Endothelial cell of umbilical vein (primary cell): ENCODE data around the gene PRRT4. TPM values are rescaled to one million over a fixed set of nuclear protein-coding genes. Genes with fewer than 3 reads are reported as not detected.

Experiments
- BruUV-seq: library from RNA; stranded (reverse); fragments of 400-500 nt; replicated peaks from 2 replicates; lab custom pipeline; 2021; lab: Mats Ljungman, UMichigan
- CTCF ChIA-PET: fragments of 300-600, 350-600 bp; sonication (Branson Sonifier 250); formaldehyde crosslinking; loops from one replicate; lab custom pipeline; 2021; ENCODE audit warnings: antibody characterized with exemption, inconsistent platforms; lab: Charles Lee
- POLR2A ChIA-PET: fragments of 300-600, 350-600 bp; sonication (Branson Sonifier 250); formaldehyde crosslinking; loops from one replicate; lab custom pipeline; 2021; ENCODE audit warnings: antibody characterized with exemption, inconsistent platforms; lab: Charles Lee
- DNase-seq: peaks from one replicate; pipeline ENCODE4 v3.0.0-alpha.2; 2011; ENCODE audit warnings: low read depth, low spot score
- FAIRE-seq: peaks from 2 replicates; lab custom pipeline; 2011; peaks lifted over from hg19 to GRCh38; lab: Jason Lieb, UNC
- H2AFZ ChIP-seq: 2 replicates; pipeline ENCODE4 v1.6.0; 2012; ENCODE audit warnings: low read depth, low read length, control low read depth, inconsistent platforms
- H3K27ac ChIP-seq: 2 replicates; pipeline ENCODE4 v1.5.1; 2011; ENCODE audit warnings: low read depth, mild to moderate bottlenecking, control low read depth, low read length, moderate library complexity; ENCODE audit not compliant: insufficient read depth
- H3K27me3 ChIP-seq, 2 experiments: 2 replicates each; pipeline versions ENCODE4 v1.6.0 to v1.6.1; 2011; ENCODE audit warnings: low read length in 2 of 2, mixed read lengths in 1 of 2; ENCODE audit not compliant: control insufficient read depth in 2 of 2, insufficient read depth in 2 of 2
- H3K36me3 ChIP-seq, 2 experiments: 2 replicates in 1 of 2; 3 replicates in 1 of 2; pipeline ENCODE4 v1.5.1; 2011; ENCODE audit warnings: low read length in 2 of 2, mild to moderate bottlenecking in 1 of 2, moderate library complexity in 1 of 2; ENCODE audit not compliant: control insufficient read depth in 2 of 2, insufficient read depth in 2 of 2; ENCODE audit errors: extremely low read depth in 1 of 2
- H3K4me1 ChIP-seq: 3 replicates; pipeline ENCODE4 v1.5.1; 2011; ENCODE audit warnings: mild to moderate bottlenecking, low read length; ENCODE audit not compliant: control insufficient read depth, insufficient read depth; ENCODE audit errors: extremely low read depth
- H3K4me2 ChIP-seq: 2 replicates; pipeline ENCODE4 v1.6.1; 2011; ENCODE audit warnings: low read length, control low read depth, mixed read lengths; ENCODE audit not compliant: insufficient read depth
- H3K4me3 ChIP-seq, 3 experiments: fragments of 200-600 bp in 1 of 3; sonication (generic), shearing (Covaris generic) in 1 of 3; replicated peaks in 1 of 3; 2 replicates each; pipeline ENCODE4 v1.5.1; 2011 to 2016; ENCODE audit warnings: control low read depth in 3 of 3, low read length in 3 of 3, mild to moderate bottlenecking in 2 of 3, inconsistent platforms in 1 of 3, low read depth in 1 of 3, moderate library complexity in 1 of 3; ENCODE audit not compliant: insufficient read depth in 1 of 3
- H3K79me2 ChIP-seq: 2 replicates; pipeline ENCODE4 v1.6.0; 2012; ENCODE audit warnings: low read length, inconsistent platforms; ENCODE audit not compliant: control insufficient read depth, insufficient read depth
- H3K9ac ChIP-seq: replicated peaks from 2 replicates; pipeline ENCODE3; 2011; ENCODE audit warnings: low read length, control low read depth; ENCODE audit not compliant: insufficient read depth; ENCODE audit errors: extremely low read depth
- H3K9me1 ChIP-seq: replicated peaks from 3 replicates; pipeline ENCODE4 v1.6.0; 2011; ENCODE audit warnings: mild to moderate bottlenecking, low read length; ENCODE audit not compliant: control insufficient read depth, insufficient read depth; ENCODE audit errors: extremely low read depth
- H3K9me3 ChIP-seq: replicated peaks from 2 replicates; pipeline ENCODE4 v1.5.1; 2012; ENCODE audit warnings: low read length, inconsistent platforms; ENCODE audit not compliant: control insufficient read depth, insufficient read depth
- H4K20me1 ChIP-seq: replicated peaks from 2 replicates; pipeline ENCODE3; 2011; ENCODE audit warnings: mild to moderate bottlenecking, low read length; ENCODE audit not compliant: control insufficient read depth, insufficient read depth; ENCODE audit errors: extremely low read depth
- CTCF ChIP-seq, 2 donors: IDR thresholded peaks; 1 replicate in 1 of 2; 2 replicates in 1 of 2; pipeline ENCODE4 v1.5.1; 2011; ENCODE audit warnings: low read length in 2 of 2, mild to moderate bottlenecking in 2 of 2, moderate library complexity in 2 of 2, control low read depth in 1 of 2, inconsistent platforms in 1 of 2, low read depth in 1 of 2; ENCODE audit not compliant: insufficient read depth in 1 of 2; ENCODE audit errors: extremely low read depth in 1 of 2
- EZH2 ChIP-seq: IDR thresholded peaks from 2 replicates; pipeline ENCODE4 v1.6.1; 2012; ENCODE audit warnings: borderline replicate concordance, low read depth, mild to moderate bottlenecking, moderate library complexity, low read length, inconsistent platforms; ENCODE audit not compliant: severe bottlenecking
- FOS ChIP-seq: IDR thresholded peaks from 2 replicates; pipeline ENCODE4 v1.6.1; 2011; ENCODE audit warnings: mild to moderate bottlenecking, low read length, moderate library complexity, borderline replicate concordance; ENCODE audit not compliant: insufficient read depth
- GATA2 ChIP-seq: IDR thresholded peaks from 2 replicates; pipeline ENCODE4 v1.7.0; 2011; ENCODE audit warnings: low read depth, mild to moderate bottlenecking, moderate library complexity, mixed read lengths, low read length; ENCODE audit not compliant: insufficient read length, insufficient read depth
- JUN ChIP-seq: IDR thresholded peaks from 2 replicates; pipeline ENCODE4 v1.6.1; 2011; ENCODE audit warnings: borderline replicate concordance, low read depth; ENCODE audit not compliant: insufficient read length, insufficient read depth
- MYC ChIP-seq: IDR thresholded peaks from one replicate; pipeline ENCODE4 v1.6.1; 2011; ENCODE audit warnings: mild to moderate bottlenecking, low read depth, low read length
- POLR2A ChIP-seq: IDR thresholded peaks from 2 replicates; pipeline ENCODE4 v1.6.1; 2012; ENCODE audit warnings: low read depth, mild to moderate bottlenecking, control low read depth, low read length
- POLR2AphosphoS5 ChIP-seq: IDR thresholded peaks from 2 replicates; pipeline ENCODE4 v1.6.1; 2012; ENCODE audit warnings: low read depth, mild to moderate bottlenecking, control low read depth, low read length, moderate library complexity; ENCODE audit not compliant: insufficient read depth
- dilution Hi-C: fragments of 300-500 bp; cut with MboI; formaldehyde crosslinking; loops from one replicate; pipeline ENCODE4 v1.15.0; 2019; ENCODE audit warnings: low sequenced_read_pairs; ENCODE audit not compliant: extremely low pct_ligation_motif_present
- intact Hi-C: fragments of 100-400 bp; cut with micrococcal nuclease; formaldehyde crosslinking; loops from one replicate; pipeline ENCODE4 v1.10.0; 2022
- polyA plus RNA-seq, 4 experiments: library from polyadenylated mRNA; depleted of rRNA in 3 of 4; stranded (reverse) in 3 of 4; unstranded in 1 of 4; fragments of >200 nt; gene quantifications; 2 replicates each; pipeline versions ENCODE4 v1.2.1 to v1.2.3, GENCODE V29; 2011 to 2012; ENCODE audit warnings: missing spikeins in 1 of 4
- total RNA-seq: library from RNA; stranded (reverse); gene quantifications from 2 replicates; pipeline ENCODE4 v1.2.3, GENCODE V29; 2021
- TF ChIP-seq, protein P1 (sequence below): IDR thresholded peaks from 2 replicates; pipeline ENCODE4 v1.6.1; 2011; ENCODE audit not compliant: insufficient read depth, insufficient read length

Gene PRRT4
- total and polyA plus RNA-seq, 2 donors (not counting 3 experiments of a cell fraction or from before 2014, with no cell fraction given), result 0.03 TPM; not detected in 1

DNA sequence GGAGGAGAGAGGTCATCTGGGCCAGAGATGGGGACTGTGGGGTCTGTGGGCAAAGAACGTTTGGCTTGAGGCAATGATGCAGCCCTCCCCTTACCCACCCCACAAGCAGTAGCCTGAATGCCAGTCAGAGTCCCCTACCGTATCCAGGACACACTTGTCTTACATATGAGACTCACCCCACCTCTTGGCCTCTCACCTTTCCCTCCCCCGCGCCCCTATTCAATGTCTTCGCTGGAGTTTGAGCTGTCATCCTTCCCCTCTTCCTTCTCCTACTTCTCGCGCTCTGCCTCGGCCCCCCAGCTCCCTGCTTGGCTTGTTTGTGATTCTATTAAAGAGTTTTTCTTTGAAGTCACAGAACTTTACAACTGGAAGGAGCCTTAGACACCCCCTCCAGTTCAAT is 8.9 kb downstream of the PRRT4 start:
- no peak overlapping the region for H3K27ac ChIP-seq
- intact Hi-C loops, result loop anchor here (1.0 kb wide), 3 partner anchors 9 to 74 kb away; partner anchors contain the start of gene PRRT4
- no peak for FAIRE-seq

More for the DNA sequence above, 8.9 kb downstream of the PRRT4 start:
- dilution Hi-C loops, result no loop called here
- no peaks in the 10 kb centered on the region for H3K9me1 ChIP-seq
- peaks cover 48 to 52% of the 10 kb centered on the region in 2 experiments for H3K27me3 ChIP-seq
- no peak overlapping the region for H3K4me3 ChIP-seq
- H3K9ac ChIP-seq, result no peak overlapping the region
- H3K4me1 ChIP-seq, result no peaks in the 10 kb centered on the region
- ChIA-PET POLR2A (no interaction called here), CTCF (interaction anchor here (1.0 to 16.4 kb wide), 3 partner anchors 10 to 73 kb away, joined by 5 to 778 read pairs (median 9); no protein-coding TSS in a partner anchor)
- H3K79me2 ChIP-seq, result no peaks in the 10 kb centered on the region
- no peaks in the 10 kb centered on the region for H3K9me3 ChIP-seq
- H2AFZ ChIP-seq, result no peak overlapping the region
- H3K4me2 ChIP-seq, result no peak overlapping the region
- no peaks in the 10 kb centered on the region for H4K20me1 ChIP-seq
- no peaks in the 10 kb centered on the region for H3K36me3 ChIP-seq
- BruUV-seq, result no TSS peak
- no peak for TF ChIP-seq CTCF (IDR thresholded peaks at IDR 0.05; ENCODE audit: extremely low read depth in 1 of 2, insufficient read depth in 1 of 2, low read depth in 1 of 2, low read length in 2 of 2)
- TF ChIP-seq EZH2, result no peak
- TF ChIP-seq POLR2AphosphoS5, result no peak
- TF ChIP-seq MYC, result no peak
- TF ChIP-seq, protein P1, sequence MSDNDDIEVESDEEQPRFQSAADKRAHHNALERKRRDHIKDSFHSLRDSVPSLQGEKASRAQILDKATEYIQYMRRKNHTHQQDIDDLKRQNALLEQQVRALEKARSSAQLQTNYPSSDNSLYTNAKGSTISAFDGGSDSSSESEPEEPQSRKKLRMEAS, result no peak
- TF ChIP-seq JUN, result no peak
- no peak for TF ChIP-seq GATA2
- TF ChIP-seq POLR2A, result no peak
- no peak for TF ChIP-seq FOS
- no peak for DNase-seq
